ENCODE data around the gene UBE2E2. TPM values are rescaled to one million over a fixed set of nuclear protein-coding genes. Genes with fewer than 3 reads are reported as not detected.

The UBE2E2 gene
- total RNA-seq, 2 experiments from 2014 or later: 16.5 to 23.2 TPM

GRCh38 chr3:23264413-23264812 is 61.3 kb downstream of the UBE2E2 start:
- Mint-ChIP-seq H3K27ac (no peak overlapping the region), H3K4me3 (no peak overlapping the region), H3K4me1 (ENCODE audit: low read depth) (no peaks in the 10 kb centered on the region), H3K9me3 (peaks cover 5% of the 10 kb centered on the region), H3K36me3 (ENCODE audit: low read depth) (no peaks in the 10 kb centered on the region), H3K27me3 (no peaks in the 10 kb centered on the region)
- POLR2A ChIA-PET: no interaction called here
- TF ChIP-seq, protein P1, sequence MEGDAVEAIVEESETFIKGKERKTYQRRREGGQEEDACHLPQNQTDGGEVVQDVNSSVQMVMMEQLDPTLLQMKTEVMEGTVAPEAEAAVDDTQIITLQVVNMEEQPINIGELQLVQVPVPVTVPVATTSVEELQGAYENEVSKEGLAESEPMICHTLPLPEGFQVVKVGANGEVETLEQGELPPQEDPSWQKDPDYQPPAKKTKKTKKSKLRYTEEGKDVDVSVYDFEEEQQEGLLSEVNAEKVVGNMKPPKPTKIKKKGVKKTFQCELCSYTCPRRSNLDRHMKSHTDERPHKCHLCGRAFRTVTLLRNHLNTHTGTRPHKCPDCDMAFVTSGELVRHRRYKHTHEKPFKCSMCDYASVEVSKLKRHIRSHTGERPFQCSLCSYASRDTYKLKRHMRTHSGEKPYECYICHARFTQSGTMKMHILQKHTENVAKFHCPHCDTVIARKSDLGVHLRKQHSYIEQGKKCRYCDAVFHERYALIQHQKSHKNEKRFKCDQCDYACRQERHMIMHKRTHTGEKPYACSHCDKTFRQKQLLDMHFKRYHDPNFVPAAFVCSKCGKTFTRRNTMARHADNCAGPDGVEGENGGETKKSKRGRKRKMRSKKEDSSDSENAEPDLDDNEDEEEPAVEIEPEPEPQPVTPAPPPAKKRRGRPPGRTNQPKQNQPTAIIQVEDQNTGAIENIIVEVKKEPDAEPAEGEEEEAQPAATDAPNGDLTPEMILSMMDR (IDR thresholded peaks at IDR 0.05): no peak
- intact Hi-C loops (cut with micrococcal nuclease): no loop called here
- CTCF ChIA-PET: no interaction called here
- ATAC-seq (no peak), DNase-seq (no peak)

DNA sequence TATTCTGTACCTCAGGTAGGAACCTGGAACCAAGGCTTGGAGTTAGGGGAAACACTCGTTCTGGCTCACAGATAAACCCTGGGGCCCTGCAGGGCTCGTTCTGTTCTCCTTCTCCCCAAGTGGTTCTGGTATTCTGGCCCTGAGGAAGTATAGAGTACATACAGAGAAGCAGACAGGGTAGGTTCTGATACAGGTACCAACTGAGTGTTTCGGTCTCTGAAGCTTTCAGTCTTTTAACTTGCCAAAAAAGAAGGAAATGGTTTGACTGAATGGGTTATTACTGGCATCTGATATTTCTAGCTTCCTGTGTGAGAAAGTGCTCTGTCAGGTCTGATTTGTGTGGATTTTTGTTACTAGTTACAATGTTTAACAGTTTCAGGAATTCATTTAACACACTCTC is 67.3 kb downstream of the UBE2E2 start:
- Mint-ChIP-seq H3K27me3 (no peaks in the 10 kb centered on the region), H3K27ac (no peak overlapping the region), H3K4me3 (no peak overlapping the region), H3K4me1 (ENCODE audit: low read depth) (peaks cover 4% of the 10 kb centered on the region), H3K9me3 (peaks cover 15% of the 10 kb centered on the region), H3K36me3 (ENCODE audit: low read depth) (peaks cover 6% of the 10 kb centered on the region)
- no peak for DNase-seq
- TF ChIP-seq, protein P1 (IDR thresholded peaks at IDR 0.05): no peak
- ATAC-seq: no peak
- CTCF ChIA-PET: no interaction called here
- POLR2A ChIA-PET: no interaction called here
- intact Hi-C loops (cut with micrococcal nuclease): no loop called here

GRCh38 chr3:23271876-23272741 is 69.0 kb downstream of the UBE2E2 start:
- peaks cover 13% of the 10 kb centered on the region for H3K9me3 Mint-ChIP-seq
- no peak overlapping the region for H3K4me3 Mint-ChIP-seq
- peaks cover 6% of the 10 kb centered on the region for H3K36me3 Mint-ChIP-seq (ENCODE audit: low read depth)
- TF ChIP-seq, protein P1 (IDR thresholded peaks at IDR 0.05): no peak
- intact Hi-C loops (cut with micrococcal nuclease): no loop called here
- ChIA-PET POLR2A (no interaction called here), CTCF (no interaction called here)
- H3K4me1 Mint-ChIP-seq (ENCODE audit: low read depth): peaks cover 9% of the 10 kb centered on the region
- H3K27me3 Mint-ChIP-seq: no peaks in the 10 kb centered on the region
- H3K27ac Mint-ChIP-seq: no peak overlapping the region
- DNase-seq (no peak), ATAC-seq (no peak)

GRCh38 chr3:23272820-23273219 is 69.7 kb downstream of the UBE2E2 start:
- DNase-seq (no peak), ATAC-seq (no peak)
- H3K36me3 Mint-ChIP-seq (ENCODE audit: low read depth): peaks cover 6% of the 10 kb centered on the region
- H3K27ac Mint-ChIP-seq: no peak overlapping the region
- H3K27me3 Mint-ChIP-seq: no peaks in the 10 kb centered on the region
- intact Hi-C loops (cut with micrococcal nuclease): no loop called here
- H3K9me3 Mint-ChIP-seq: peaks cover 13% of the 10 kb centered on the region
- no peak overlapping the region for H3K4me3 Mint-ChIP-seq
- CTCF ChIA-PET: no interaction called here
- TF ChIP-seq, protein P1 (IDR thresholded peaks at IDR 0.05): no peak
- POLR2A ChIA-PET: no interaction called here
- peaks cover 9% of the 10 kb centered on the region for H3K4me1 Mint-ChIP-seq (ENCODE audit: low read depth)

- ATAC-seq: no peak
- ChIA-PET POLR2A (no interaction called here), CTCF (no interaction called here)
- intact Hi-C loops (cut with micrococcal nuclease): no loop called here
- peaks cover 6% of the 10 kb centered on the region for H3K36me3 Mint-ChIP-seq (ENCODE audit: low read depth)
- H3K9me3 Mint-ChIP-seq: peaks cover 8% of the 10 kb centered on the region
- no peaks in the 10 kb centered on the region for H3K27me3 Mint-ChIP-seq
- no peak for DNase-seq
- peaks cover 9% of the 10 kb centered on the region for H3K4me1 Mint-ChIP-seq (ENCODE audit: low read depth)
- no peak overlapping the region for H3K4me3 Mint-ChIP-seq
- TF ChIP-seq, protein P1 (IDR thresholded peaks at IDR 0.05): no peak
- H3K27ac Mint-ChIP-seq: no peak overlapping the region
These were observed 71.9 kb downstream of the UBE2E2 start for GRCh38 chr3:23275061-23275460.
